AG04450 (cell line): ENCODE data around the gene ARF3. TPM values are rescaled to one million over a fixed set of nuclear protein-coding genes. Genes with fewer than 3 reads are reported as not detected.

Source experiments
- CTCF ChIA-PET: fragments of 300-600, 350-600 bp; formaldehyde crosslinking; extraction: SDS; loops from one replicate; lab custom pipeline; 2022; ENCODE audit warnings: antibody characterized with exemption, inconsistent platforms; lab: Charles Lee
- POLR2A ChIA-PET: fragments of 350-600 bp; formaldehyde crosslinking; extraction: SDS; loops from one replicate; lab custom pipeline; 2021; ENCODE audit warnings: antibody characterized with exemption, inconsistent platforms; lab: Yijun Ruan, JAX
- DNase-seq: peaks from one replicate; pipeline ENCODE4 v3.0.0-alpha.2; 2011; ENCODE audit warnings: low read depth, low spot score
- H3K27ac ChIP-seq: one replicate; pipeline ENCODE4 v1.5.1; 2012; ENCODE audit warnings: low read depth, low read length, control low read depth
- H3K27me3 ChIP-seq: one replicate; pipeline ENCODE4 v1.6.0; 2012; ENCODE audit warnings: low read length; ENCODE audit not compliant: control insufficient read depth, insufficient read depth
- H3K4me3 ChIP-seq: 2 replicates; pipeline ENCODE4 v1.5.1; 2011; ENCODE audit warnings: mild to moderate bottlenecking, low read depth, low read length, control low read depth
- H3K9me3 ChIP-seq: 2 replicates; pipeline ENCODE4 v1.5.1; 2012; ENCODE audit warnings: low read length; ENCODE audit not compliant: control insufficient read depth, insufficient read depth
- polyA plus RNA-seq: library from polyadenylated mRNA; depleted of rRNA; stranded (reverse); fragments of >200 nt; gene quantifications from 2 replicates; pipeline ENCODE4 v1.2.3, GENCODE V29; 2011
- TF ChIP-seq, protein P1 (sequence below): IDR thresholded peaks from 2 replicates; pipeline ENCODE4 v1.5.1; 2011; ENCODE audit warnings: low read depth, low read length, control low read depth, inconsistent platforms

Gene ARF3
- polyA plus RNA-seq, 1 experiment, result 260 TPM

- no peak for DNase-seq
- H3K4me3 ChIP-seq, result no peak overlapping the region
- H3K27ac ChIP-seq, result no peak overlapping the region
- POLR2A ChIA-PET, result no interaction called here
- CTCF ChIA-PET, result interaction anchor here (1.2 to 3.4 kb wide), 4 partner anchors 45 to 90 kb away, joined by 3 to 16 read pairs (median 8); no protein-coding TSS in a partner anchor
- no peaks in the 10 kb centered on the region for H3K27me3 ChIP-seq
- H3K9me3 ChIP-seq, result no peaks in the 10 kb centered on the region
- TF ChIP-seq, protein P1, sequence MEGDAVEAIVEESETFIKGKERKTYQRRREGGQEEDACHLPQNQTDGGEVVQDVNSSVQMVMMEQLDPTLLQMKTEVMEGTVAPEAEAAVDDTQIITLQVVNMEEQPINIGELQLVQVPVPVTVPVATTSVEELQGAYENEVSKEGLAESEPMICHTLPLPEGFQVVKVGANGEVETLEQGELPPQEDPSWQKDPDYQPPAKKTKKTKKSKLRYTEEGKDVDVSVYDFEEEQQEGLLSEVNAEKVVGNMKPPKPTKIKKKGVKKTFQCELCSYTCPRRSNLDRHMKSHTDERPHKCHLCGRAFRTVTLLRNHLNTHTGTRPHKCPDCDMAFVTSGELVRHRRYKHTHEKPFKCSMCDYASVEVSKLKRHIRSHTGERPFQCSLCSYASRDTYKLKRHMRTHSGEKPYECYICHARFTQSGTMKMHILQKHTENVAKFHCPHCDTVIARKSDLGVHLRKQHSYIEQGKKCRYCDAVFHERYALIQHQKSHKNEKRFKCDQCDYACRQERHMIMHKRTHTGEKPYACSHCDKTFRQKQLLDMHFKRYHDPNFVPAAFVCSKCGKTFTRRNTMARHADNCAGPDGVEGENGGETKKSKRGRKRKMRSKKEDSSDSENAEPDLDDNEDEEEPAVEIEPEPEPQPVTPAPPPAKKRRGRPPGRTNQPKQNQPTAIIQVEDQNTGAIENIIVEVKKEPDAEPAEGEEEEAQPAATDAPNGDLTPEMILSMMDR, result no peak
Measured at GRCh38 chr12:48943221-48943620, 14.1 kb downstream of the ARF3 start.

DNA sequence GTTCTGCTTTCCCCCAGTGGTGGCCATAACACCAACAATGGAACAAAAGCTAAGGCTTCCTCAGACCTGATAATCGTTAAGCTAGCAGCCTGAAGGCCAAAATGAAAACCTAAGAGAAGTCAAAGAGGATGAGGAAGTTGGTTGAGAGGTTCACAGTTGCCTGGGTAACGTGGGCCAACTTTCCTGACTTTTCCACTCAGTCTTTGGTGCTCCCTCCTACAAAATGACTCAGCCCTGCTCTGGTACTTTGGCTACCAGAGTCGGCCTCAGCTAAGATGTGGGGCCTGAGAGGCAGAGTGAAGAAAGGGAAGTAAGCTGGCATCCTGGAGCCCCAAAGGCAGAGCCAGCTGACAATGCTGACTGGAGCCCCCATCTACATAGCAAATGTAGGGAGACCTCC, 17.1 kb downstream of the ARF3 start:
- TF ChIP-seq, protein P1, result no peak
- POLR2A ChIA-PET, result no interaction called here
- no peaks in the 10 kb centered on the region for H3K27me3 ChIP-seq
- no peak overlapping the region for H3K27ac ChIP-seq
- CTCF ChIA-PET, result interaction anchor here (0.8 to 2.6 kb wide), 4 partner anchors 48 to 87 kb away, joined by 4 to 41 read pairs (median 6); no protein-coding TSS in a partner anchor
- no peak overlapping the region for H3K4me3 ChIP-seq
- DNase-seq, result no peak
- no peaks in the 10 kb centered on the region for H3K9me3 ChIP-seq

DNA sequence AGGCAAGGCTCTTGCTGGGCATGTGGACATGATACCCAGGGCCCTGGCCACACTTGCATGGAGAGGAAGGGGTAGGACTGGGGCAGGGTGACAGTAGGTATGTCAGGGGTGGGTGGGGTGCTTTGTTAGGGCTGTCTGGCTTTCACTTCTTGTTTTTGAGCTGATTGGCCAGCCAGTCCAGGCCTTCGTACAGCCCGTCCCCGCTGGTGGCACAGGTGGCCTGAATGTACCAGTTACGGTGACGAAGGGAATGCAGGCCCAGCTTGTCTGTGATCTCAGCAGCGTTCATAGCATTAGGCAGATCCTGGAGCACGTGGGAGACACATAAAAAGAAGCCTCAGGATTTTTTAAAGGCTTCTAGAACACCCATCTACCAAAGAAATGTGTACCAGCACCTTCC, 18.5 kb downstream of the ARF3 start:
- CTCF ChIA-PET, result interaction anchor here (2.0 to 2.6 kb wide), 3 partner anchors 9 to 86 kb away, joined by 7 to 41 read pairs (median 9); no protein-coding TSS in a partner anchor

GRCh38 chr12:48937170-48937569, 20.1 kb downstream of the ARF3 start:
- ChIA-PET CTCF (interaction anchor here (0.9 to 9.7 kb wide), 15 partner anchors 9 to 85 kb away, joined by 3 to 140 read pairs (median 6); partner anchors contain the start of genes ARF3, DDX23 and FKBP11), POLR2A (interaction anchor here (2.2 kb wide), 1 partner anchor 12 kb away, joined by 8 read pairs; the partner anchor contains the start of gene FKBP11)
- Histone ChIP-seq H3K27me3 (no peaks in the 10 kb centered on the region), H3K27ac (no peak overlapping the region), H3K4me3 (no peak overlapping the region), H3K9me3 (no peaks in the 10 kb centered on the region)
- DNase-seq, result no peak
- TF ChIP-seq, protein P1, result peak; percentile 22; the same call in 1 of the 2 replicates

More for the DNA sequence above, 18.5 kb downstream of the ARF3 start:
- no peak overlapping the region for H3K4me3 ChIP-seq
- TF ChIP-seq, protein P1, result no peak
- DNase-seq, result no peak
- no peak overlapping the region for H3K27ac ChIP-seq
- no peaks in the 10 kb centered on the region for H3K9me3 ChIP-seq
- POLR2A ChIA-PET, result interaction anchor here (0.6 to 1.2 kb wide), 2 partner anchors 75 to 86 kb away, joined by 3 to 5 read pairs; no protein-coding TSS in a partner anchor
- H3K27me3 ChIP-seq, result no peaks in the 10 kb centered on the region

GRCh38 chr12:48936379-48936979, 20.8 kb downstream of the ARF3 start:
- H3K9me3 ChIP-seq, result no peaks in the 10 kb centered on the region
- H3K27me3 ChIP-seq, result no peaks in the 10 kb centered on the region
- CTCF ChIA-PET, result interaction anchor here (0.6 to 9.7 kb wide), 41 partner anchors 9 to 183 kb away, joined by 3 to 140 read pairs (median 4); partner anchors contain the start of genes ARF3, DDX23 and FKBP11
- H3K27ac ChIP-seq, result no peak overlapping the region
- H3K4me3 ChIP-seq, result no peak overlapping the region
- TF ChIP-seq, protein P1, result peak; percentile 95
- POLR2A ChIA-PET, result interaction anchor here (1.0 to 2.2 kb wide), 3 partner anchors 11 to 84 kb away, joined by 3 to 8 read pairs (median 4); partner anchors contain the start of genes DDX23 and FKBP11
- DNase-seq, result peak; percentile 59
